ENCODE measurements around the gene CCN5. TPM values are rescaled to one million over a fixed set of nuclear protein-coding genes. Genes with fewer than 3 reads are reported as not detected.
A peak's percentile ranks its signal among the peaks of the same experiment; 100 is the strongest.

CCN5 gene
- total and polyA plus RNA-seq, 2 of the 8 experiments (the other 6 are each of a cell fraction or from before 2014, with no cell fraction given) = not detected

- TF ChIP-seq ATF2 (IDR thresholded peaks at IDR 0.05; ENCODE audit: low read length) = no peak
- TF ChIP-seq POU5F1 (IDR thresholded peaks at IDR 0.05; ENCODE audit: low read depth, low read length) = no peak
- TF ChIP-seq GTF2F1 (IDR thresholded peaks at IDR 0.05; ENCODE audit: borderline replicate concordance, low read depth, low read length) = no peak
- no peak for TF ChIP-seq BCL11A (IDR thresholded peaks at IDR 0.05; ENCODE audit: low read depth in 2 of 2, low read length in 2 of 2)
- no peak for TF ChIP-seq EZH2 (IDR thresholded peaks at IDR 0.05; ENCODE audit: low read depth, low read length, severe bottlenecking)
- no peak for TF ChIP-seq NANOG (IDR thresholded peaks at IDR 0.05; ENCODE audit: insufficient read depth, low read depth, low read length, poor library complexity, severe bottlenecking)
- TF ChIP-seq CBX5 (IDR thresholded peaks at IDR 0.05; ENCODE audit: low read depth, low read length) = no peak
- no peak for TF ChIP-seq HDAC6 (IDR thresholded peaks at IDR 0.05; ENCODE audit: low read depth, low read length)
- no peak for TF ChIP-seq TAF1 (IDR thresholded peaks at IDR 0.05; ENCODE audit: low read depth, low read length)
- TF ChIP-seq HDAC2 (IDR thresholded peaks at IDR 0.05; ENCODE audit: borderline replicate concordance in 1 of 2, low read depth in 2 of 2, low read length in 2 of 2) = no peak
- peak; percentile 69 for TF ChIP-seq ASH2L (IDR thresholded peaks at IDR 0.05; ENCODE audit: low read length)
- TF ChIP-seq BRCA1 (IDR thresholded peaks at IDR 0.05; ENCODE audit: low read depth, low read length) = no peak
- peak; percentile 51; the same call in 1 of the 2 replicates for TF ChIP-seq SUZ12 (IDR thresholded peaks at IDR 0.05; ENCODE audit: low read length)
- no peak for TF ChIP-seq RAD21 (IDR thresholded peaks at IDR 0.05 in 1 of 2, conservative IDR thresholded peaks at IDR 0.05 in 1 of 2; ENCODE audit: low read depth in 2 of 2, low read length in 2 of 2)
- 0 out of 2 replicates have a peak, but pooled peaks have one; percentile 53 for TF ChIP-seq RBBP5 (IDR thresholded peaks at IDR 0.05; ENCODE audit: borderline replicate concordance, low read depth, low read length)
These were observed 30.6 kb downstream of the CCN5 start, which contains the start of gene KCNK15 (continued) for GRCh38 chr20:44745598-44746366.

All from H1 (cell line).